ENCODE data around the gene DAZAP1. TPM values are rescaled to one million over a fixed set of nuclear protein-coding genes. Genes with fewer than 3 reads are reported as not detected.

Gene DAZAP1
- total RNA-seq, 2 experiments from 2014 or later, result 248 to 347 TPM

GRCh38 chr19:1478934-1479707, 71.7 kb downstream of the DAZAP1 start, which contains the start of gene C19orf25:
Gene C19orf25, minus strand, starts transcription at chr19:1479215. Its CDS starts 312 bp downstream, at chr19:1478903.
- peak; percentile 97 for DNase-seq
- Mint-ChIP-seq H3K27ac (peak within 1 kb of the TSS; percentile 95), H3K9me3 (ENCODE audit: low read depth) (no peaks in the 10 kb centered on the region), H3K27me3 (no peaks in the 10 kb centered on the region), H3K4me1 (peaks cover 6% of the 10 kb centered on the region), H3K36me3 (ENCODE audit: low read depth) (peaks cover 7% of the 10 kb centered on the region), H3K4me3 (peak within 1 kb of the TSS; percentile 96)
- CTCF ChIA-PET, result interaction anchor here (0.6 kb wide), 1 partner anchor 823 kb away, joined by 3 read pairs; no protein-coding TSS in a partner anchor
- intact Hi-C loops (cut with DNase I, micrococcal nuclease), result loop anchor here (1.0 to 5.0 kb wide), 12 partner anchors 11 to 173 kb away; partner anchors contain the start of genes PCSK4 (in 2 of the 2), ADAMTSL5 (in 1 of the 2), DAZAP1 (in 1 of the 2) and MBD3 (in 1 of the 2)
- ATAC-seq, result peak; percentile 98
- POLR2A ChIA-PET, result no interaction called here

GRCh38 chr19:1481224-1481892, 74.0 kb downstream of the DAZAP1 start:
- Mint-ChIP-seq H3K36me3 (ENCODE audit: low read depth) (peaks cover 7% of the 10 kb centered on the region), H3K27ac (no peak overlapping the region), H3K9me3 (ENCODE audit: low read depth) (no peaks in the 10 kb centered on the region), H3K4me3 (no peak overlapping the region), H3K27me3 (no peaks in the 10 kb centered on the region), H3K4me1 (peaks cover 6% of the 10 kb centered on the region)
- ChIA-PET CTCF (no interaction called here), POLR2A (no interaction called here)
- DNase-seq (no peak), ATAC-seq (no peak)
- intact Hi-C loops (cut with DNase I, micrococcal nuclease), result no loop called here

- POLR2A ChIA-PET, result no interaction called here
- H3K27ac Mint-ChIP-seq, result no peak overlapping the region
Observed at GRCh38 chr19:1481893-1482360, 74.5 kb downstream of the DAZAP1 start.

GRCh38 chr19:1482361-1483130, 75.2 kb downstream of the DAZAP1 start:
- Mint-ChIP-seq H3K9me3 (ENCODE audit: low read depth) (no peaks in the 10 kb centered on the region), H3K4me1 (peaks cover 2% of the 10 kb centered on the region), H3K4me3 (no peak overlapping the region), H3K36me3 (ENCODE audit: low read depth) (peaks cover 2% of the 10 kb centered on the region), H3K27me3 (no peaks in the 10 kb centered on the region), H3K27ac (no peak overlapping the region)
- CTCF ChIA-PET, result no interaction called here
- intact Hi-C loops (cut with DNase I, micrococcal nuclease), result no loop called here
- DNase-seq, result no peak
- POLR2A ChIA-PET, result no interaction called here
- ATAC-seq, result no peak

More at GRCh38 chr19:1481893-1482360, 74.5 kb downstream of the DAZAP1 start:
- Mint-ChIP-seq H3K4me3 (no peak overlapping the region), H3K36me3 (ENCODE audit: low read depth) (peaks cover 7% of the 10 kb centered on the region), H3K4me1 (peaks cover 6% of the 10 kb centered on the region), H3K9me3 (ENCODE audit: low read depth) (no peaks in the 10 kb centered on the region), H3K27me3 (no peaks in the 10 kb centered on the region)
- CTCF ChIA-PET, result no interaction called here
- DNase-seq (no peak), ATAC-seq (no peak)
- intact Hi-C loops (cut with DNase I, micrococcal nuclease), result no loop called here

- Mint-ChIP-seq H3K27me3 (no peaks in the 10 kb centered on the region), H3K36me3 (ENCODE audit: low read depth) (peaks cover 2% of the 10 kb centered on the region), H3K4me1 (peaks cover 2% of the 10 kb centered on the region), H3K9me3 (ENCODE audit: low read depth) (no peaks in the 10 kb centered on the region), H3K27ac (no peak overlapping the region), H3K4me3 (no peak overlapping the region)
- DNase-seq, result no peak
- intact Hi-C loops (cut with DNase I, micrococcal nuclease), result no loop called here
- ATAC-seq, result no peak
- ChIA-PET POLR2A (no interaction called here), CTCF (no interaction called here)
Observed at GRCh38 chr19:1483131-1483978, 76.0 kb downstream of the DAZAP1 start.

GRCh38 chr19:1483979-1484428, 76.6 kb downstream of the DAZAP1 start:
- Mint-ChIP-seq H3K4me1 (peaks cover under 1% of the 10 kb centered on the region), H3K36me3 (ENCODE audit: low read depth) (peaks cover 1% of the 10 kb centered on the region), H3K9me3 (ENCODE audit: low read depth) (no peaks in the 10 kb centered on the region), H3K27ac (no peak overlapping the region), H3K27me3 (no peaks in the 10 kb centered on the region), H3K4me3 (no peak overlapping the region)
- CTCF ChIA-PET, result no interaction called here
- no peak for DNase-seq
- POLR2A ChIA-PET, result no interaction called here
- ATAC-seq, result no peak
- intact Hi-C loops (cut with DNase I, micrococcal nuclease), result no loop called here

Other genes with a start within 250 kb of the DAZAP1 start
- 100 to 1,000 TPM; 108 to 113 TPM for gene SBNO2, start 233.3 kb upstream of the DAZAP1 start, total RNA-seq
- 10 to 100 TPM; 49.2 to 61.5 TPM for gene STK11, start 201.8 kb upstream of the DAZAP1 start, total RNA-seq
- gene CBARP, start 169.6 kb upstream of the DAZAP1 start, total RNA-seq, result 1 to 10 TPM in 1 of 2 experiments, under 1 TPM in 1; 0.82 to 1.1 TPM
- 100 to 1,000 TPM; 161 to 180 TPM for gene ATP5F1D, start 165.8 kb upstream of the DAZAP1 start, total RNA-seq
- 10 to 100 TPM; 46.5 to 47.9 TPM for gene MIDN, start 159.0 kb upstream of the DAZAP1 start, total RNA-seq
- 100 to 1,000 TPM; 123 to 188 TPM for gene CIRBP, start 138.3 kb upstream of the DAZAP1 start, total RNA-seq
- 10 to 100 TPM; 75.3 to 88.3 TPM for gene FAM174C, start 132.1 kb upstream of the DAZAP1 start, total RNA-seq
- gene EFNA2, start 121.7 kb upstream of the DAZAP1 start, total RNA-seq, result not detected
- 100 to 1,000 TPM in 1 of 2 experiments, 10 to 100 TPM in 1; 93.4 to 113 TPM for gene NDUFS7, start 23.7 kb upstream of the DAZAP1 start, total RNA-seq
- gene GAMT, start 6.0 kb upstream of the DAZAP1 start, total RNA-seq, result 10 to 100 TPM; 30.4 to 31.5 TPM
- gene RPS15, start 30.8 kb downstream of the DAZAP1 start, total RNA-seq, result 1,000 to 10,000 TPM; 1,716 to 1,858 TPM
- gene APC2, start 42.5 kb downstream of the DAZAP1 start, total RNA-seq, result under 1 TPM; 0.09 to 0.14 TPM
- 10 to 100 TPM; 19.9 to 26.9 TPM for gene C19orf25, start 71.6 kb downstream of the DAZAP1 start, total RNA-seq
- gene PCSK4, start 82.8 kb downstream of the DAZAP1 start, total RNA-seq, result 1 to 10 TPM; 1.8 to 3.9 TPM
- 1 to 10 TPM; 2.1 to 2.7 TPM for gene REEP6, start 83.6 kb downstream of the DAZAP1 start, total RNA-seq
- gene ADAMTSL5, start 105.4 kb downstream of the DAZAP1 start, total RNA-seq, result 1 to 10 TPM; 2.5 to 3.8 TPM
- not detected for gene PLK5, start 116.5 kb downstream of the DAZAP1 start, total RNA-seq
- 1 to 10 TPM; 6.2 to 6.7 TPM for gene MEX3D, start 160.7 kb downstream of the DAZAP1 start, total RNA-seq
- 10 to 100 TPM; 68.9 to 87.5 TPM for gene MBD3, start 185.3 kb downstream of the DAZAP1 start, total RNA-seq
- 100 to 1,000 TPM; 152 to 226 TPM for gene UQCR11, start 197.9 kb downstream of the DAZAP1 start, total RNA-seq
- 100 to 1,000 TPM; 115 to 133 TPM for gene TCF3, start 245.0 kb downstream of the DAZAP1 start, total RNA-seq